ENCODE data around the gene GLRB.

DNA sequence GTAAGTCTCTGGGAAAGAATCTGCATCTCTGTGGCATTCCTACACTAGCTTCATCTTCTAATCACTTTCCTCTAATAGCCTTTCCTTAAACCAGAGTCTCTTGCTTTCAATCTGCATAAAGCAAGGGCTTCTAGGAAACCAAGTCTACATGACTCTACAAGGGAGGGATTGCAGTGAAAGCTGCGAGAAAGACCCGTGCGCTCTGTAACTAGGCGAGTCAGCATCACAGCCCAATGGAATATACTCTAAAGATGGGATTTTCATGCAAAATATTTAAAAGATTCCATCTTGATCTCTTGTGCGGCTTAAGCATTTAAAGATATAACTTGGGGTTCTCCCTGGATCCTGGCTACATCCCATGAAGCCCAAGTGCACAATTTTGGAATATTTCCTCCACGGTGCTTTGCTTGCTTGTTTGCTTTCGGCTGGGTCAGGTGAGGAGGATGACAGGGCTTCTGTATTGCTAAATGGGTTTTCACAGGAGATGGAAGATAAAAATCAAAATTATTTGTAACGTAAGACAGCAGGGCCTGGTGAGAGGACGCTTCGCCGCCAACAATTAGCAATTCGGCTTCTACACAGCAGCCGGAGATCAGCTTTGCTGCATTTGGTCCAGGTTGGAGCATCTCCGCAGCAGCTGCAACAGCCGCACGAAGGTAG lies 143.9 kb downstream of the GLRB start:
- TF ChIP-seq, protein P1, sequence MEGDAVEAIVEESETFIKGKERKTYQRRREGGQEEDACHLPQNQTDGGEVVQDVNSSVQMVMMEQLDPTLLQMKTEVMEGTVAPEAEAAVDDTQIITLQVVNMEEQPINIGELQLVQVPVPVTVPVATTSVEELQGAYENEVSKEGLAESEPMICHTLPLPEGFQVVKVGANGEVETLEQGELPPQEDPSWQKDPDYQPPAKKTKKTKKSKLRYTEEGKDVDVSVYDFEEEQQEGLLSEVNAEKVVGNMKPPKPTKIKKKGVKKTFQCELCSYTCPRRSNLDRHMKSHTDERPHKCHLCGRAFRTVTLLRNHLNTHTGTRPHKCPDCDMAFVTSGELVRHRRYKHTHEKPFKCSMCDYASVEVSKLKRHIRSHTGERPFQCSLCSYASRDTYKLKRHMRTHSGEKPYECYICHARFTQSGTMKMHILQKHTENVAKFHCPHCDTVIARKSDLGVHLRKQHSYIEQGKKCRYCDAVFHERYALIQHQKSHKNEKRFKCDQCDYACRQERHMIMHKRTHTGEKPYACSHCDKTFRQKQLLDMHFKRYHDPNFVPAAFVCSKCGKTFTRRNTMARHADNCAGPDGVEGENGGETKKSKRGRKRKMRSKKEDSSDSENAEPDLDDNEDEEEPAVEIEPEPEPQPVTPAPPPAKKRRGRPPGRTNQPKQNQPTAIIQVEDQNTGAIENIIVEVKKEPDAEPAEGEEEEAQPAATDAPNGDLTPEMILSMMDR (IDR thresholded peaks at IDR 0.05): no peak
- TF ChIP-seq EZH2 (IDR thresholded peaks at IDR 0.05; ENCODE audit: borderline replicate concordance, insufficient read depth, low read depth, low read length, poor library complexity, severe bottlenecking): no peak
